Breast epithelium (tissue), 4 donors: ENCODE measurements around the gene PLEKHN1. TPM values are rescaled to one million over a fixed set of nuclear protein-coding genes. Genes with fewer than 3 reads are reported as not detected.

ENCODE experiments used
- DNase-seq, 2 donors: peaks; one replicate each; pipeline ENCODE4 v3.0.0-alpha.2; 2019; ENCODE audit warnings: low spot score in 2 of 2
- H3K27ac ChIP-seq, 2 donors: fragments of 200-600 bp; sonication (generic) in 1 of 2; one replicate each; pipeline ENCODE4 v1.5.1; 2016 to 2019; ENCODE audit warnings: mild to moderate bottlenecking in 1 of 2
- H3K27me3 ChIP-seq, 2 donors: fragments of 200-600 bp; sonication (generic) in 1 of 2; one replicate each; pipeline versions ENCODE4 v1.5.1 to v1.6.0; 2017 to 2019; ENCODE audit warnings: control low read depth in 1 of 2, mild to moderate bottlenecking in 1 of 2
- H3K36me3 ChIP-seq: fragments of 200-600 bp; one replicate; pipeline ENCODE4 v1.5.1; 2019
- H3K4me1 ChIP-seq, 2 donors: fragments of 200-600 bp; sonication (generic); one replicate each; pipeline ENCODE4 v1.5.1; 2016 to 2019; ENCODE audit warnings: control low read depth in 1 of 2
- H3K4me3 ChIP-seq, 3 donors: fragments of 200-600 bp; sonication (generic); 1 replicate in 2 of 3; 2 replicates in 1 of 3; pipeline ENCODE4 v1.5.1; 2016 to 2019; ENCODE audit warnings: mild to moderate bottlenecking in 3 of 3, moderate library complexity in 2 of 3
- H3K9me3 ChIP-seq, 2 donors: fragments of 200-600 bp; sonication (generic) in 1 of 2; one replicate each; pipeline ENCODE4 v1.5.1; 2016 to 2019; ENCODE audit warnings: control low read depth in 1 of 2
- POLR2A ChIP-seq: fragments of 450-650 bp; IDR thresholded peaks from one replicate; pipeline ENCODE4 v1.6.1; 2016; ENCODE audit warnings: antibody characterized with exemption, mild to moderate bottlenecking, moderate library complexity
- POLR2AphosphoS5 ChIP-seq, 3 donors: sonication (generic); formaldehyde crosslinking; IDR thresholded peaks; one replicate each; pipeline ENCODE4 v1.6.1; 2017; ENCODE audit warnings: antibody characterized with exemption in 3 of 3
- intact Hi-C: fragments of 100-400 bp; cut with DNase I; formaldehyde crosslinking; loops from one replicate; pipeline ENCODE4 v1.15.1; 2023; ENCODE audit warnings: low total_unique reads
- total RNA-seq, 3 donors: library from RNA; depleted of rRNA; stranded (reverse); fragments of >200 nt; gene quantifications; one replicate each; pipeline ENCODE4 v1.1.0, GENCODE V29; 2016
- TF ChIP-seq, protein P1 (sequence below), 3 donors: fragments of 450-650 bp; IDR thresholded peaks; one replicate each; pipeline ENCODE4 v1.5.1; 2016 to 2017; ENCODE audit warnings: antibody characterized with exemption in 3 of 3, mild to moderate bottlenecking in 3 of 3, moderate library complexity in 3 of 3

Gene PLEKHN1
- total RNA-seq, 3 donors from 2014 or later: 0.16 to 2.8 (median 1.6) TPM

DNA sequence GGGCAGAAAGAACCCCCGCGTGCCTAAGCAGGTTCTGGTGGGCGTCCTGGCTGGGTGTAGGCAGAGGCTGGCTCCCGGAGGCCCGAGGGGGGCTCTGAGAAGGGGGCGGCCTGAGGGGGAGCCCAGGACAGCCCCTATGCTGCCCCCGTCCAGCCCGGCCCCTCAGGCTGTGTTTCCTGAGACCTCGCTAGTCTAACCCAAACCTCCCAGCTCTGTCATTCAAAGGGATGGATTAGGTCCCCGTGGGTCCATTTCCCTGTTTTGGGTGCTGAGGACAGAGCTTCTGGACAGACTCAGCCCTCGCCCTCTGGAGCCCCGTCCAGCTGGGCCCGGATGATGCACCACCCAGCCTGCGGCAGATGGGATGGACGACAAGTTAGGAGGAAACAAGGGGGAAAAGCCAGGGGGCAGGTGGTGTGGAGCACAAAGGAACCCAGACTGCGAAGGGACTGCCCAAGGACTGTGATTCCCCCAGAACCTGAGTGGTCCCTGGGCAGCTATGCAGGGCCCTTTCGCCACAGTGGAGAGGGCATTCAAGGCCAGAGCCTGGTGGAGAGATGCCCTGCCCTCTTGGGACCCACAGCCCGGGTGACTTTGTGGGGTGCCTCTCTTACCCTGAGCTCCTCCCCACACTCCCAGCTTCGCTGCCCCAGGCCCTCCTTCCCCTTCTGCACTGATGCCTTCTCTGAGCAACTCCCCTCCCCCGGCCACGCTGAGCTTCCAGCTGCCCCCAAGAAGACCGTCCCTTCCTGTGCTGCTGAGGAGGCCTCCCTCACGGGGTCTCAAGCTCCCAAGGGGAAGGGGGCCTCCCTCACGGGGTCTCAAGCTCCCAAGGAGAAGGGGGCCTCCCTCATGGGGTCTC, 30.8 kb downstream of the PLEKHN1 start:
- Histone ChIP-seq H3K27ac (no peak overlapping the region), H3K9me3 (peaks cover 1 to 3% of the 10 kb centered on the region in 2 donors), H3K27me3 (peaks cover 0 to 8% of the 10 kb centered on the region in 2 donors), H3K4me1 (peaks cover 6 to 15% of the 10 kb centered on the region in 2 donors), H3K36me3 (no peaks in the 10 kb centered on the region), H3K4me3 (no peak overlapping the region)
- intact Hi-C loops: loop anchor here (1.0 to 5.0 kb wide), 2 partner anchors 43 to 65 kb away; no protein-coding TSS in a partner anchor
- DNase-seq: no peak
- TF ChIP-seq POLR2A (no peak), POLR2AphosphoS5 (IDR thresholded peaks at IDR 0.05) (no peak)
- TF ChIP-seq, protein P1, sequence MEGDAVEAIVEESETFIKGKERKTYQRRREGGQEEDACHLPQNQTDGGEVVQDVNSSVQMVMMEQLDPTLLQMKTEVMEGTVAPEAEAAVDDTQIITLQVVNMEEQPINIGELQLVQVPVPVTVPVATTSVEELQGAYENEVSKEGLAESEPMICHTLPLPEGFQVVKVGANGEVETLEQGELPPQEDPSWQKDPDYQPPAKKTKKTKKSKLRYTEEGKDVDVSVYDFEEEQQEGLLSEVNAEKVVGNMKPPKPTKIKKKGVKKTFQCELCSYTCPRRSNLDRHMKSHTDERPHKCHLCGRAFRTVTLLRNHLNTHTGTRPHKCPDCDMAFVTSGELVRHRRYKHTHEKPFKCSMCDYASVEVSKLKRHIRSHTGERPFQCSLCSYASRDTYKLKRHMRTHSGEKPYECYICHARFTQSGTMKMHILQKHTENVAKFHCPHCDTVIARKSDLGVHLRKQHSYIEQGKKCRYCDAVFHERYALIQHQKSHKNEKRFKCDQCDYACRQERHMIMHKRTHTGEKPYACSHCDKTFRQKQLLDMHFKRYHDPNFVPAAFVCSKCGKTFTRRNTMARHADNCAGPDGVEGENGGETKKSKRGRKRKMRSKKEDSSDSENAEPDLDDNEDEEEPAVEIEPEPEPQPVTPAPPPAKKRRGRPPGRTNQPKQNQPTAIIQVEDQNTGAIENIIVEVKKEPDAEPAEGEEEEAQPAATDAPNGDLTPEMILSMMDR (IDR thresholded peaks at IDR 0.05): no peak

DNA sequence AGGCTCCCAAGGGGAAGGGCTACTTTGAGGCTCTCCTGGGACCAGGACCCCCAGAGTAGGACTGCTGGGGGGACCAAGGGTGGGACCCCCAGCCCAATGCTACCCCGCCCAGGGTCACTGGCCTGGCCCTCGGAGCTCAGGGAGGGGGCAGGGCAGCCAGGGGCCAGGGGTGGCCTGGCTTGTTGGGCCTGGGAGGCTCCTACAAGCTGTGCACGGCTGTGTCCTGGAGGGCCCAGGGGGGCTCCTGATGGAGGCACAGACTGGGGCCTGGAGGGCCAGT, 31.4 kb downstream of the PLEKHN1 start:
- H3K27me3 ChIP-seq: peaks cover 0 to 8% of the 10 kb centered on the region in 2 donors
- H3K36me3 ChIP-seq: no peaks in the 10 kb centered on the region
- H3K4me3 ChIP-seq: peak overlapping the region in 1 of 3 donors; percentile 89
- TF ChIP-seq, protein P1 (IDR thresholded peaks at IDR 0.05): no peak
- TF ChIP-seq POLR2A (no peak), POLR2AphosphoS5 (IDR thresholded peaks at IDR 0.05) (no peak)
- intact Hi-C loops: loop anchor here (1.0 to 5.0 kb wide), 2 partner anchors 43 to 65 kb away; no protein-coding TSS in a partner anchor
- H3K4me1 ChIP-seq: peaks cover 6 to 15% of the 10 kb centered on the region in 2 donors
- DNase-seq: no peak
- no peaks in the 10 kb centered on the region for H3K9me3 ChIP-seq
- H3K27ac ChIP-seq: no peak overlapping the region

DNA sequence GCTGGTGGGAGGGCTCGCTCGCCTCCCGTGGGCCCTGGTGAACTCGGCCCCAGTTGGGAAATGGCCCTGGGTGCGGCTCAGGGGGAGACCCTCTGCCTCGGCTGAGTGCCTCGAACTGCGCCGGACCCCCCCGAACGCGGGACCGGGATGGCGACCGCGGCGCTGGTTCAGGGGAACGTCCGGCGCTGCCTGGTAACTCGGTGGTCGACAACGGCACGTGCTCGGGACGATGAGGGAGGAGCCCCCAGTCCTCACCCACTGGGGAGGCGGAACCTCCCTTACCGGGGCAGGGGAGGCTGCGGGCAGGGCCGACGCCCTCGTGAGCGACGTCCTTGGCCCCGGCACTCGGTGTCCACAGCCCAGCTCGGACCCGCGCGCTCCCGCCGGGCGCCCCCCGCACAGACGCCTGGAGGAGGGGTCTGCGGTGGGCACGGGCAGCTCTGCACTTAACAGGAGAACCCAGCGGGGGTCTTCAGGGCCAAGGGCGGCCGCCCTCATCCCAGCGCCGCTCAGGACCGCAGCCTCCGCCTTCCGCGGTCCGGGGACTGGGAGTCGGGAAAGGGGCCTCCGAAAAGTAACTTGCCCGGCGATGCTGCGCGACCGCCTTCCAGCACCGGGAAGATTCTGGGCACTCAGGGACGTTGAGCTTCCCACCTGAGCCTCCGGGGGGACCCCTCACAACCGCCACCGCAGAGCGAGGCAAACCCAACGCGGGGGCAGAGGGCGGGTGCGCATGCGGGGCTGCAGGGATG, 31.9 kb downstream of the PLEKHN1 start:
- no peak for DNase-seq
- intact Hi-C loops: loop anchor here (1.0 to 5.0 kb wide), 2 partner anchors 44 to 64 kb away; no protein-coding TSS in a partner anchor

DNA sequence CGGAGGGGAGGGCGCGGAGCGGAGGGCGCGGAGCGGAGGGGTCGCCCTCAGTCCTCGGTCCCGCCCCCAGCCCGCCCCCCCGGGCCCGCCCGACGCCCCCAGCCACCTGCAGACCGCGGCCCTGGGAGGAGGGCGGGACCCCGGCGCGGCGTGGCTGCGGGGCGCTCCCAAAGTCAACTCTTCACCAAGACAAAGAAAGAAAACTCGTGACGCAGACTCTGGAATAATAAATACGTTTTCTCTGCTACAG, 32.4 kb downstream of the PLEKHN1 start:
- DNase-seq: no peak
- intact Hi-C loops: loop anchor here (5.0 kb wide), 1 partner anchor 64 kb away; no protein-coding TSS in a partner anchor
- Histone ChIP-seq H3K27ac (peak overlapping the region; percentile 96 to 98), H3K27me3 (peaks cover 0 to 8% of the 10 kb centered on the region in 2 donors), H3K36me3 (no peaks in the 10 kb centered on the region), H3K4me3 (peak overlapping the region; percentile 48 to 89 (median 71)), H3K9me3 (no peaks in the 10 kb centered on the region), H3K4me1 (peaks cover 6 to 15% of the 10 kb centered on the region in 2 donors)
- TF ChIP-seq, protein P1 (IDR thresholded peaks at IDR 0.05): no peak
- TF ChIP-seq POLR2AphosphoS5 (IDR thresholded peaks at IDR 0.05) (no peak), POLR2A (no peak)

More for the DNA sequence above, 31.9 kb downstream of the PLEKHN1 start:
- peak overlapping the region; percentile 48 to 89 (median 71) for H3K4me3 ChIP-seq
- no peaks in the 10 kb centered on the region for H3K36me3 ChIP-seq
- no peak for TF ChIP-seq POLR2A
- TF ChIP-seq, protein P1 (IDR thresholded peaks at IDR 0.05): no peak
- H3K27me3 ChIP-seq: peaks cover 0 to 8% of the 10 kb centered on the region in 2 donors
- H3K4me1 ChIP-seq: peaks cover 6 to 15% of the 10 kb centered on the region in 2 donors
- H3K9me3 ChIP-seq: no peaks in the 10 kb centered on the region
- H3K27ac ChIP-seq: peak overlapping the region in 1 of 2 donors; percentile 98
